ENCODE results near the gene CENPP. TPM values are rescaled to one million over a fixed set of nuclear protein-coding genes. Genes with fewer than 3 reads are reported as not detected.

Gene CENPP
- total RNA-seq, 4 donors from 2014 or later, result 0.88 to 12.0 (median 4.3) TPM

DNA sequence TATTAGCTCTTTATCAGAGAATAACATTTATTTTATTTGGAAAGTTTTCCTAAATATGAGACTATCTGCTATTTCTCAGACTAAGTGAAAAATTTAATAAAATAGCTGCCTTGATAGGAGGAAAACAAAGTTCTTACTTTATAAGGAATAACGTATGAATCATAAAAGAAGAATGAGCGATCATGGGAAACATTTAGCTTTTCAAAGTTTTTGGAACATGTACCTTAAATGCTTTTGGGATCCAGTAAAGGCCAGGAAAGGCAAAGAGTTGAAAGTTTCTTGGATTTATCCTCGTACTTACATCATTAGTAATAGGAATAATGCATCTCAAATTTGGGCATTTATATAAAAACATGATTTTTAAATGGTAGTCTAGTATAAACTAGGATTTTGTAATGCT lies 59.2 kb downstream of the CENPP start:
- H3K4me1 ChIP-seq, result peaks cover 0 to 9% of the 10 kb centered on the region in 2 donors
- no peaks in the 10 kb centered on the region for H3K27me3 ChIP-seq
- peak overlapping the region; percentile 62 to 73 for H3K27ac ChIP-seq
- H3K36me3 ChIP-seq, result no peaks in the 10 kb centered on the region
- no peak overlapping the region for H3K4me3 ChIP-seq
- TF ChIP-seq POLR2A (IDR thresholded peaks at IDR 0.05), result no peak
- TF ChIP-seq, protein P1, sequence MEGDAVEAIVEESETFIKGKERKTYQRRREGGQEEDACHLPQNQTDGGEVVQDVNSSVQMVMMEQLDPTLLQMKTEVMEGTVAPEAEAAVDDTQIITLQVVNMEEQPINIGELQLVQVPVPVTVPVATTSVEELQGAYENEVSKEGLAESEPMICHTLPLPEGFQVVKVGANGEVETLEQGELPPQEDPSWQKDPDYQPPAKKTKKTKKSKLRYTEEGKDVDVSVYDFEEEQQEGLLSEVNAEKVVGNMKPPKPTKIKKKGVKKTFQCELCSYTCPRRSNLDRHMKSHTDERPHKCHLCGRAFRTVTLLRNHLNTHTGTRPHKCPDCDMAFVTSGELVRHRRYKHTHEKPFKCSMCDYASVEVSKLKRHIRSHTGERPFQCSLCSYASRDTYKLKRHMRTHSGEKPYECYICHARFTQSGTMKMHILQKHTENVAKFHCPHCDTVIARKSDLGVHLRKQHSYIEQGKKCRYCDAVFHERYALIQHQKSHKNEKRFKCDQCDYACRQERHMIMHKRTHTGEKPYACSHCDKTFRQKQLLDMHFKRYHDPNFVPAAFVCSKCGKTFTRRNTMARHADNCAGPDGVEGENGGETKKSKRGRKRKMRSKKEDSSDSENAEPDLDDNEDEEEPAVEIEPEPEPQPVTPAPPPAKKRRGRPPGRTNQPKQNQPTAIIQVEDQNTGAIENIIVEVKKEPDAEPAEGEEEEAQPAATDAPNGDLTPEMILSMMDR (IDR thresholded peaks at IDR 0.05), result no peak
- H3K9me3 ChIP-seq, result no peaks in the 10 kb centered on the region
- DNase-seq, result no peak
- intact Hi-C loops (cut with DNase I; ENCODE audit: low total_unique reads), result no loop called here

GRCh38 chr9:92385477-92385876 lies 59.7 kb downstream of the CENPP start:
- TF ChIP-seq, protein P1 (IDR thresholded peaks at IDR 0.05), result no peak
- intact Hi-C loops (cut with DNase I; ENCODE audit: low total_unique reads), result no loop called here
- Histone ChIP-seq H3K27me3 (no peaks in the 10 kb centered on the region), H3K9me3 (no peaks in the 10 kb centered on the region), H3K4me1 (peaks cover 0 to 9% of the 10 kb centered on the region in 2 donors), H3K27ac (peak overlapping the region; percentile 62 to 73), H3K36me3 (no peaks in the 10 kb centered on the region), H3K4me3 (no peak overlapping the region)
- DNase-seq, result no peak

GRCh38 chr9:92385953-92386352 lies 60.2 kb downstream of the CENPP start:
- H3K27me3 ChIP-seq, result no peaks in the 10 kb centered on the region
- no peak for DNase-seq
- H3K36me3 ChIP-seq, result no peaks in the 10 kb centered on the region
- H3K9me3 ChIP-seq, result no peaks in the 10 kb centered on the region
- TF ChIP-seq POLR2A (IDR thresholded peaks at IDR 0.05), result no peak
- TF ChIP-seq, protein P1 (IDR thresholded peaks at IDR 0.05), result no peak
- peaks cover 0 to 9% of the 10 kb centered on the region in 2 donors for H3K4me1 ChIP-seq
- H3K27ac ChIP-seq, result peak overlapping the region; percentile 62 to 73
- H3K4me3 ChIP-seq, result no peak overlapping the region
- intact Hi-C loops (cut with DNase I; ENCODE audit: low total_unique reads), result no loop called here

DNA sequence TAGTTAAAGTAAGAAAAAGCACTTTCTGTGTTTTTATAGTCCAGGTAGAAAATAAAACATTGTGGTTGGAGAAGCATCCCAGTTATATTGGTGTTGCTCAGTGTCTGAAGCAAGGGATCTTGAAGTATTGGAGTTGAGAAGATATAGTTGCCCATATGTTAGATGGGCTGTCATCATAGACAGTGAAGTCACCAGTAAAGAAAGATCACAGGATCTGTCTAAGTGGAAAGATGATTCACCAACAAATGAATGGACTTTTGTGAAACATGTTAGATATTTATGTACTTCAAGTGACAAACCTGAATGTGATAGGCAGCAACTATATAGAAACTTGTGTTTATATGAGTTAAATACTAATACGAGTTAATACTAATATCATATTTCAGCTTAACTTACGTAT lies 66.9 kb downstream of the CENPP start:
- intact Hi-C loops (cut with DNase I; ENCODE audit: low total_unique reads), result no loop called here
- Histone ChIP-seq H3K27ac (no peak overlapping the region), H3K36me3 (no peaks in the 10 kb centered on the region), H3K4me3 (no peak overlapping the region), H3K4me1 (no peaks in the 10 kb centered on the region), H3K9me3 (no peaks in the 10 kb centered on the region), H3K27me3 (no peaks in the 10 kb centered on the region)
- TF ChIP-seq POLR2A (IDR thresholded peaks at IDR 0.05), result no peak
- TF ChIP-seq, protein P1 (IDR thresholded peaks at IDR 0.05), result no peak
- no peak for DNase-seq

DNA sequence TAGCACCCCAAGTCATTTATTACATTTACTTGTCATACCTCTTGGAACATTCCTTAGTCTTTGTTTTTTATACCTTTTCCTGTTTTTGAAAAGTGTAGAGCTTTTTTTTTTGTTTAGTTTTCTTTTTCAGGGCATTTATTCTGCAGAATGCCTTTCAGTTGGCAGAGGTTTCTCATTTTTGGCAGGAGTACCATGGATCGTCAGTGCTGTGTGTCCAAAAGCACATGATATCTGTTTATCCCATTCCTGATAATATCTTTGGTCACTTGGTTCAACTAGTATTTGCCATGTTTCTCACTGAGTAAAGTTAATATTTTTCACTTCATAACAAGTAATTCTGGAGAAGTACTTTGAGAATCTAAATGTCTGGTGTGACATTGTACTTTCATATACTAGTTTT lies 67.9 kb downstream of the CENPP start:
- peak overlapping the region; percentile 57 to 77 for H3K27ac ChIP-seq
- DNase-seq, result no peak
- H3K27me3 ChIP-seq, result no peaks in the 10 kb centered on the region
- TF ChIP-seq, protein P1 (IDR thresholded peaks at IDR 0.05), result no peak
- TF ChIP-seq POLR2A (IDR thresholded peaks at IDR 0.05), result no peak
- H3K9me3 ChIP-seq, result no peaks in the 10 kb centered on the region
- H3K4me3 ChIP-seq, result no peak overlapping the region
- intact Hi-C loops (cut with DNase I; ENCODE audit: low total_unique reads), result no loop called here
- no peaks in the 10 kb centered on the region for H3K4me1 ChIP-seq
- no peaks in the 10 kb centered on the region for H3K36me3 ChIP-seq
